NT2/D1 (cell line): ENCODE results near the gene NYAP1.

ENCODE experiments used
- SUZ12 ChIP-seq: IDR thresholded peaks from 2 replicates; pipeline ENCODE4 v1.6.1; 2011; ENCODE audit not compliant: insufficient read length, insufficient read depth; ENCODE audit errors: extremely low read depth
- YY1 ChIP-seq: IDR thresholded peaks from 2 replicates; pipeline ENCODE4 v1.6.1; 2011; ENCODE audit not compliant: insufficient read length, insufficient read depth
- ZNF274 ChIP-seq: IDR thresholded peaks from 2 replicates; pipeline ENCODE4 v1.6.1; 2011; ENCODE audit warnings: mild to moderate bottlenecking, low read depth, low read length

GRCh38 chr7:100492738-100493475 is 9.2 kb downstream of the NYAP1 start:
- TF ChIP-seq YY1 = no peak
- no peak for TF ChIP-seq ZNF274
- no peak for TF ChIP-seq SUZ12
